Glomerular visceral epithelial cell (primary cell): Measurements from ENCODE around the gene LPO.

ENCODE experiments used
- DNase-seq: peaks from one replicate; pipeline ENCODE4 v3.0.0-alpha.2; 2016; ENCODE audit errors: extremely low spot score

LPO gene

GRCh38 chr17:58262149-58262548 lies 23.8 kb downstream of the LPO start:
- no peak for DNase-seq

DNA sequence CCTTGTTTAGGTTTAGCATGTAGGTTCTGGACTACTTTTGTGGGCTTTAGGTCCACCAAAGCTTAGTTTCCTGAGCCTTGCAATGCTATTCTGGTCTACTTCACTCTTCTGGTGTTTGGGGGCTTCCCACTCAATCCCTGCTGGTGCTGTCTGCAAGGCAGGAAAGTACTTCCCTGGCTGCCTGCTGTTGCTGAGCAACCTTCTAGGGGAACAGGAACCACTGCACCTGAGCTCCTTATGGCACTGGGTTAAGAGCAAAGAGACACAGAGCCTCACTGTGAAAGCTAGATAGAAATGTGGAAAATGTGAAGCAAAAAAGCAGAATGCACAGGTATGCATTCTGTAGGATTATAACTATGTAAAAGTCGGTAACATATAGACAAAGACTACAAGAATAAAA lies 25.4 kb downstream of the LPO start:
- no peak for DNase-seq

DNA sequence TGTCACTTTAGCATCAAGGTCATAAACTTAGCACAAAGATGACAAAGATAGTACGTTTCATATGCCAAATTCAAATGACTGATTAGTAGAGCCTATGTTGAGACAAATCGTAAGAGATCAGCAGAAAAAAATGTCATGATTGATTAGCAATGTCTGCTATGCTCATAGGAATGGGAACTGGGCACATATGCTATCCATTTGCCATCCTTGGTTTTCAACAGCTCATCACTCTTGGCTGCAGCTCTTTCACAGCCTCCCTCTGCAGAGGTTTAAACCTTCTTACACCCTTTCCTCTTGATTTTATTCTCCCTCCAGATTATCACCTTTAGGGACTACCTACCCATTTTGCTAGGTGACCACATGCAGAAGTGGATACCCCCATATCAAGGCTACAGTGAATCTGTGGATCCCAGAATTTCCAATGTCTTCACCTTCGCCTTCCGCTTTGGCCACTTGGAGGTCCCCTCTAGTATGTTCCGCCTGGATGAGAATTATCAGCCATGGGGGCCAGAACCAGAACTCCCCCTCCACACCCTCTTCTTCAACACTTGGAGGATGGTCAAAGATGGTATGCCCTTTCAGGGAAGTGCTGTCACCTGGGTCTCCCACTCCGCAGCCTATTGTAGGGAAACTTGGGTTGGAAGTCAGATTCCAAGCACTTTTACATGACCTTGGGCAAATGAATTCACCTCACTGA lies 26.2 kb downstream of the LPO start:
- DNase-seq: no peak

GRCh38 chr17:58265271-58265670 lies 26.9 kb downstream of the LPO start:
- no peak for DNase-seq

DNA sequence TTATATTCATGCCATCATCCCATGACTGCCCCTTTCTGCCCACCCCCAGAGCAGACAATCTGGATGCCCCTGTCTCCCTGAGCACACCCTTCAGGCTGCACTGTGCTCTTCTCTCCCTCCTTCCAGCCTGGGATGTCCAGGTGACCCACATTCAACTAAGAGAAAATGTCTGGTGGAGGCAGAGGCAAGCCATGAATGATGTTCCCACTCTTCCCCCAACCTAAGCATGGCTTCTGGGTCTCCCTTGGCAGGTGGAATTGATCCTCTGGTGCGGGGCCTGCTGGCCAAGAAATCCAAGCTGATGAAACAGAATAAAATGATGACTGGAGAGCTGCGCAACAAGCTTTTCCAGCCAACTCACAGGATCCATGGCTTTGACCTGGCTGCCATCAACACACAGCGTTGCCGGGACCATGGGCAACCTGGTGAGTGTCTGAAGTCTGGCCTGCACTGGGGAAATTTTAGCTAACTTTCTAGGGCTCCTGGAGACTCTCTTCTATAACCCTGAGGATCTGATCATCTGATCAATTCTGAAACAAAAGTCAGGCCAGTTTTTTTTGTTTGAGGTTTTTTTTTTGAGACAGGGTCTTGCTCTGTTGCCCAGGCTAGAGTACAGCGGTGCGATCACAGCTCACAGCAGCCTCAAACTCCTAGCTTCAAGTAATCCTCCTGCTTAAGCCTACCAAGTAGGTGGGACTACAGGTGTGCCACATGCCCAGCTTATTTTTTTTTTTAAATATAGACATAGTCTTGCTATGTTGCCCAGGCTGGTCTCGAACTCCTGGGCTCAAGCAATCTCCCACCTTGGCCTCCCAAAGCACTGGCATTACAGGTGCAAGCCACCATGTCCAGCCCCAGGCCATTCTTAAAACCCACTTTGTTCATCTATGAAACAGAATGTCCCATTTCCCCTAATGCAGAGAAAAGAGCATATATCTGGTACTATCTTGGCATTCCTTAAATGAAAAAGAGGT lies 27.8 kb downstream of the LPO start:
- DNase-seq: no peak

GRCh38 chr17:58267347-58268324 lies 29.3 kb downstream of the LPO start:
- no peak for DNase-seq

- DNase-seq: no peak
Observed at GRCh38 chr17:58268326-58268725, 29.9 kb downstream of the LPO start.

DNA sequence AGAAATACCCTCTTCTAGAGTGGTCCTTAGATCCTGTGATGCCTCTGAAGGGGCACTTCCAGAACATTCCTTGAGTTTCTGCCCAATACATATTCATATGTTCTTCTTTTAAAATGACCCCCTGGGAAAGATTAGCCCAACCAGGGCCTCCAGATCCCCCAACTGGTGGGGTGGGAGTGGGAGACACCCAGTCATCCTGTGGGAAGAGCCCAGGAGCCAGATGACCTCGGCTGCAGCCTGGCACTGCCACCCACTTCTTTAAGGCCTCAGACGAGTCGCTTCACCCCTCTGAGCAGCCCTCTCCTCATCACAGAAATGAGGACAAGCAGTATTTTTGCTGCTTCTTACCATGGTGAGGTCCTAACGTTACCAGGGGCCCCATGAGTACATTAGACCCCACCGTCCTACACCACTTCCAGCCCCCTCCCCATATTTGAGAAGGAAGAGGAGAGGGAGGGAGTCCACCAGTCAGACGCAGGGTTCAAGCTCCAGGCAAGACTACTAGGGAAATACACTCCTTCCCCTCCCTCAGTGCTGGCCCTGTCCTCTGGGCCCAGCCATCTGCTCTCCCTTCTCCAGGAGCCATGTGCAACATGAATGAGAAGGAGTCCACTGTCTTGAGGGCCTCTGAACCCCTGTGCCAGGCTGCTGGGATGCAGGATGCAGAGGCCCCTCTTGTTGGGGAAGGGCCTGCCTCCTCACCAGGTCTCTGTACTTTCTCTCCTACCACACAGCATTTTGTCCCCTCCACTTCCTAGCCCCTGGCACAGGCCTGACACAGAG lies 30.6 kb downstream of the LPO start:
- DNase-seq: no peak

DNA sequence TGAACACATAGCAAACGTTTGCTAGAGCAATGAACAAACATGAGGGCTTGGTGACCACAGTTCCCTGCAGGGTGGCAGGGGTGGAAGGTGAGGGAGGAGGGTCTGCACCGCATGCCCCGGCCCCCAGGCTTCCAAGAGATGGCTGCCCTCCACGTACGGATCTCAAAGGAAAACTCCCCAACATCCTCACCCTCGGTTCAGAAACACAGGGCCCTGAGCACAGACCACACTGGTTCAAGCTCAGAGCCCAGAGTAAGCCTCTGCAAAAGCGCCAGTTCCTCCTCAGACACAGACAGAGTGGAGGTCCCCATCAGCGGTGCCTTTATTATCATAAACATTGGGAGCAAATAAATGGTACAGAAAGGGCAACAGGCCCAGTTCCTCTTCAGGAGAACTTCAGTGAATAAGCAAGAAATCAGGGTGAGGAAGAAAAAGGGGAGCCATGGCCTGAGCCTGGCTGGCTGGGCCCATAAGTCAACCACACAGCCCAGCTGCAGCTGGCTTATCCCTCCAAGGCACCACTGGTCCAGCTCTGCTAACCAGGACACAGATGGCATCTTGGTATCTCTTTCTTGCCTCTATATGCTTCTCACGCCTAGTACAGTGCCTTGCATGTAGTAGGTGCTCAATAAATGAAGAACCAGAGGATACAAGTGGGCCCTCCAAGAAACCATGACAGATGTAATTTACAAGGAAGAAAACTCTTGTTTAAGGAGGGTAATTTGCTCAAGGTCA lies 31.3 kb downstream of the LPO start:
- DNase-seq: no peak

- DNase-seq: no peak
Observed at GRCh38 chr17:58270476-58271215, 32.3 kb downstream of the LPO start.

DNA sequence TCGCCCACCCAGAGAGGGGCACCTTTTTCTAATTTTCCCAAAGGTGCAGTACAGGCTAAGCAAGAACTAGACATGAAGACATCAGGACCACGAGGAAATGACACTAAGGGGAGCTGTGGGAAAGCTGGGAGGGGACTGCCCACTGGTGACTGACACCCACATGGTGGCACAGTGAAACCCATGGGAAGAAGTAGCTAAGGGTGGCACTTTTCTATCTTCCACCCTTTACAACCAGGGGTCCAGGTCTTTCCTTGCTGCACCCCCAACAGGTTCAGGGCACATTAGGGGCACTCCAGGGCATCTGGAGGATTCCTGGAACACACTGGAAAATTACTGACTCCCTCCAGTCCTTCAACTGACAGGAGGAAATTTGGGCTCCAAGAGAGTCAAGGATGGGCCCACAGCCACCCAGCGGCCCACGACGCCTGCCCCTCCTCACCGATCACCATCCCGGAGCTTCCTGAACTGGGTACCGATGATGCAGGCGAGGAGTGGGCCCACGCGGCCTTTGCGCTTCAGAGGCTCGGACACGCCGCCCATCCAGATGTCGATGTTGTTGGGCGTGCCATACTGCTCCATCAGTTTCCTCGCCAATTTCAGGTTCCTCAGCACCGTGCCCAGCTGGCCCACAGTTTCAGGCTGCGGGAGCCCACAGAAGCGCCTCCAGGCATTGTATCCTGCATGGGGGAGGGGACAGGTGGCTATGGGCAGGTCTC lies 33.0 kb downstream of the LPO start:
- no peak for DNase-seq

GRCh38 chr17:58272367-58273280 lies 34.2 kb downstream of the LPO start:
- DNase-seq: no peak

DNA sequence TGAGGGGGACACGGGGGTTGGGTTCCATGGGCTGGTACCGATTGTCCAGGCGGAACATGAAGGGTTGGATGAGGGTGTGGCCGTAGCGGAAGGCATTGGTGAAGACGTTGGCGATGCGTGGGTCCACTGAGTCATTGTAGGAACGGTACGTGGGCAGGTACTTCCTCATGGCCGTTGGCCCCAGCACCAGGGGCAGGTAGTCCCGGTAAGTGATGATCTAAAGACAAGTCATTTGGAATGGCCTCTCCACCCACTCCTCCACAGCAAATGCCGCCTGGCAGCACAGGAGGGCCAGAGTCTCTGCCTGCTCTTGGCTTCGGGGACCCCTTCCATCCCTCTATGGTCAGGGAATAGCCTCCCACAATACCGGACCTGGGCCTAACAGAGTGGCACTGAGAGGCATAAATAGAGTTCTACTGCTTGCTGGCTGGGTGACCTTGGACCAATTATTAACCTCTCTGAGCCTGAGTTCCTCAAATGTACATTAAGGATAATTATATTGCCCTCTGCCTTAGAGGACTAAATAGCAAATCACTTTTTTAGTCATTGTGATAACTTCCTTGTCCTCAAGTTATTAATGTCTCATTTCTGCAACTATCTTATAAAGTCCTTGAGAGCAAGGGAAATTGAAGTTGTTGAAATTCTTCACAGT lies 35.2 kb downstream of the LPO start:
- DNase-seq: no peak

- DNase-seq: no peak
Observed at GRCh38 chr17:58275417-58275816, 37.0 kb downstream of the LPO start.

DNA sequence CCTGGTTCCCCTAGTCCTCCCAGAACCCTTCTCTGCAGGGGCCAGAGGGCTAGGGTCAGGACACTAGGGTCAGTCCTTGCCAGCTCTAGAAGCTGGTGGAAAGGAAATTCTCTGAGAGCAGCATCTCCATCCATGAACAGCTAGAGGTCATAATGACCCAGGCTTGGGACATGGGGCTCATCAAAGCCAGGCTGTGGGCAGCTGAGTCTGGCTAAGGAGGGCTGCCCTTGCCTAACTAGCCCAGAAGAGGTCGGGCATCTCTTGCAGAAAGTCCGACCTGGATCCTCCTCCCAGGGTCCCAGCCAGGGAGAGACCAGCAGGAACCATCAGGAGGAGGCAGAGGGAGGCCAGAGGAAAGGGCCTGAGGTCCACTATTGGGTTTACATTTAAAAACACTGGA lies 38.0 kb downstream of the LPO start:
- no peak for DNase-seq

DNA sequence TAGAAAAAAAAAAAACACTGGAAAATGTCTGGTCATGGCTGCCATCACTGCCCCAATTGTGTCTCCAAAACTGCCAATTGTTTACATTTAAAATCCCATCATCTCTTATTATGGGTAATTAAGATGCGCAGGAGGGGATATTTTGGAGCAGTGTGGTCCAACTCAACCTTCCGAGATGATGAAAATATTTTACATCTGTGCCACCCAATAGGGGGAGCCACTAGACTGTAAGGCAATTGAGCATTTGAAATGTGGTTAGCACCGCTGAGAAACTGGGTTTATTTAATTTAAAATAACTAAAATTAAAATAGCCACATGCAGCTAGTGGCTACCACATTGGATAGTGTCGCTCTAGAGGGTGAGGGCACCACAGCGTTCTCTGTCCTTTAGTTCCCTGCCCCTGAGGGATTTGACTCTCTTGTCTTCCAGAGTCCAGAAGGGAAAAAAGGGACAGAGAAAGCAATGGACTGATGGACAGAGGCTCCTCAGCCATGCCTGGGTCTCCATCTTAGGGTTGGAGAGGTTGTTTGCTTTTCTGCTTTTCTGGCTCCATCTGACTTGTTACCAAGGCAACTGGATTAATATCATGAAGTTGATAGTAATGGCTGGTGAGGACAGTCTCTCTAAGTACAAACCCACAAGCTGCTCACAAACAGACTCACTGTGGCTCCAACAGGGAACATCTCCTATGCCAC lies 38.9 kb downstream of the LPO start:
- no peak for DNase-seq
